HepG2 (cell line): ENCODE data around the gene KLF16. TPM values are rescaled to one million over a fixed set of nuclear protein-coding genes. Genes with fewer than 3 reads are reported as not detected.
A peak's percentile ranks its signal among the peaks of the same experiment; 100 is the strongest.

ENCODE experiments used
- ATAC-seq: fragments of 200-7000 bp; cut with Tn5 transposase; 3 replicates; pipeline ENCODE4 v1.9.1; 2020; ENCODE audit warnings: mild to moderate bottlenecking, moderate library complexity
- BruUV-seq: library from RNA; stranded (reverse); fragments of 400-500 nt; replicated peaks from 2 replicates; lab custom pipeline; 2021; lab: Mats Ljungman, UMichigan
- CTCF ChIA-PET: fragments of 300-600 bp; formaldehyde crosslinking; extraction: SDS; loops from one replicate; lab custom pipeline; 2021; ENCODE audit warnings: low total read pairs, inconsistent platforms, low intra/inter-chr PET ratio; lab: Yijun Ruan, JAX
- POLR2A ChIA-PET: fragments of 350-600 bp; sonication (Branson Sonifier 250); formaldehyde crosslinking; loops from one replicate; lab custom pipeline; 2020; ENCODE audit warnings: antibody characterized with exemption, inconsistent platforms; lab: Yijun Ruan, JAX
- DNase-seq: peaks from one replicate; pipeline ENCODE4 v3.0.0-alpha.2; 2015; ENCODE audit warnings: low spot score
- FAIRE-seq: peaks from 3 replicates; lab custom pipeline; 2011; peaks lifted over from hg19 to GRCh38; lab: Jason Lieb, UNC
- H2AFZ ChIP-seq: one replicate; pipeline ENCODE4 v1.6.1; 2011; ENCODE audit warnings: low read length, inconsistent platforms
- H3K27ac ChIP-seq: fragments of 300-600 bp; 3 replicates; pipeline ENCODE4 v1.8.0; 2011; ENCODE audit warnings: mixed run types, mild to moderate bottlenecking, mixed read lengths, low read length, inconsistent platforms; ENCODE audit not compliant: insufficient read depth; ENCODE audit errors: extremely low read length
- H3K27me3 ChIP-seq, 2 experiments: fragments of 200-600 bp in 1 of 2; 2 replicates in 1 of 2; 3 replicates in 1 of 2; pipeline versions ENCODE4 v1.6.0 to v1.8.0; 2011; ENCODE audit warnings: low read length in 2 of 2, mild to moderate bottlenecking in 2 of 2, moderate library complexity in 2 of 2, inconsistent platforms in 1 of 2; ENCODE audit not compliant: insufficient read depth in 2 of 2, control insufficient read depth in 1 of 2
- H3K36me3 ChIP-seq, 2 experiments: fragments of 200-600 bp in 1 of 2; replicated peaks in 1 of 2; 2 replicates in 1 of 2; 3 replicates in 1 of 2; pipeline versions ENCODE4 v1.5.1 to v1.8.0; 2011; ENCODE audit warnings: low read length in 2 of 2, inconsistent platforms in 1 of 2; ENCODE audit not compliant: insufficient read depth in 2 of 2, control insufficient read depth in 1 of 2
- H3K4me1 ChIP-seq: 2 replicates; pipeline ENCODE4 v1.5.1; 2012; ENCODE audit warnings: low read length, inconsistent platforms; ENCODE audit not compliant: insufficient read depth
- H3K4me2 ChIP-seq: 2 replicates; pipeline ENCODE4 v1.6.0; 2011; ENCODE audit warnings: low read depth, low read length, inconsistent platforms
- H3K4me3 ChIP-seq, 3 experiments: fragments of 200-600 bp in 1 of 3; sonication (generic), shearing (Covaris generic) in 1 of 3; replicated peaks in 1 of 3; 2 replicates each; pipeline ENCODE4 v1.5.1; 2011 to 2016; ENCODE audit warnings: low read length in 3 of 3, inconsistent platforms in 2 of 3, low read depth in 2 of 3, mild to moderate bottlenecking in 2 of 3, control low read depth in 1 of 3, mixed read lengths in 1 of 3; ENCODE audit not compliant: insufficient read depth in 1 of 3
- H3K79me2 ChIP-seq: one replicate; pipeline ENCODE4 v1.6.1; 2011; ENCODE audit warnings: low read length, inconsistent platforms; ENCODE audit not compliant: insufficient read depth
- H3K9ac ChIP-seq: 2 replicates; pipeline ENCODE4 v1.6.0; 2011; ENCODE audit warnings: mild to moderate bottlenecking, low read depth, low read length, inconsistent platforms; ENCODE audit not compliant: insufficient read depth
- H3K9me3 ChIP-seq: 2 replicates; pipeline ENCODE4 v1.5.1; 2012; ENCODE audit warnings: mild to moderate bottlenecking, low read length
- H4K20me1 ChIP-seq: 2 replicates; pipeline ENCODE4 v1.6.0; 2011; ENCODE audit warnings: inconsistent platforms, mild to moderate bottlenecking, low read length, moderate library complexity; ENCODE audit not compliant: insufficient read depth
- CSRNP1 ChIP-seq: sonication (generic); formaldehyde crosslinking; IDR thresholded peaks from 2 replicates; pipeline ENCODE4 v1.8.1; 2023; ENCODE audit warnings: mild to moderate bottlenecking, missing genetic modification reagents
- ERF ChIP-seq: IDR thresholded peaks from 2 replicates; pipeline ENCODE4 v1.6.1; 2018; ENCODE audit warnings: missing biosample characterization, missing genetic modification reagents
- GABPB1 ChIP-seq: IDR thresholded peaks from 2 replicates; pipeline ENCODE4 v1.6.1; 2016; ENCODE audit warnings: mild to moderate bottlenecking, missing genetic modification reagents, moderate library complexity, missing compliant biosample characterization
- HNF4G ChIP-seq, 2 experiments: sonication (generic) in 1 of 2; formaldehyde crosslinking in 1 of 2; IDR thresholded peaks; 2 replicates each; pipeline versions ENCODE4 v1.4.0 to v1.6.1; 2011 to 2020; ENCODE audit warnings: borderline replicate concordance in 2 of 2, low read depth in 2 of 2, mild to moderate bottlenecking in 2 of 2, low read length in 1 of 2, missing genetic modification reagents in 1 of 2, moderate library complexity in 1 of 2
- KLF13 ChIP-seq: sonication (generic); formaldehyde crosslinking; IDR thresholded peaks from 2 replicates; pipeline ENCODE4 v1.4.0; 2020; ENCODE audit warnings: mild to moderate bottlenecking, missing genetic modification reagents
- NFRKB ChIP-seq: fragments of 450-650 bp; IDR thresholded peaks from 2 replicates; pipeline ENCODE4 v1.6.1; 2017
- PPARG ChIP-seq: conservative IDR thresholded peaks from 2 replicates; pipeline ENCODE4 v1.6.1; 2016; ENCODE audit warnings: missing biosample characterization, missing genetic modification reagents
- RBM39 ChIP-seq: fragments of 200-400 bp; formaldehyde crosslinking; IDR thresholded peaks from one replicate; pipeline ENCODE4 v1.6.1; 2018; ENCODE audit warnings: antibody characterized with exemption, mild to moderate bottlenecking, low read depth, low read length; ENCODE audit not compliant: poor library complexity, severe bottlenecking
- RCOR2 ChIP-seq: IDR thresholded peaks from 2 replicates; pipeline ENCODE4 v1.6.1; 2016; ENCODE audit warnings: missing biosample characterization, missing genetic modification reagents
- ZBTB7A ChIP-seq: sonication (generic); formaldehyde crosslinking; IDR thresholded peaks from 2 replicates; pipeline ENCODE4 v1.8.0; 2022; ENCODE audit warnings: mild to moderate bottlenecking, missing genetic modification reagents
- ZFP36 ChIP-seq: fragments of 150-350 bp; IDR thresholded peaks from 2 replicates; pipeline ENCODE4 v1.6.1; 2018; ENCODE audit warnings: borderline replicate concordance, low read length, low read depth; ENCODE audit not compliant: partially characterized antibody
- ZFP91 ChIP-seq: sonication (generic); formaldehyde crosslinking; IDR thresholded peaks from 2 replicates; pipeline ENCODE4 v1.9.0; 2022; ENCODE audit warnings: missing genetic modification reagents, mild to moderate bottlenecking, borderline replicate concordance
- ZFX ChIP-seq: sonication (generic); formaldehyde crosslinking; IDR thresholded peaks from 2 replicates; pipeline ENCODE4 v1.4.0; 2020; ENCODE audit warnings: mild to moderate bottlenecking, low read depth, missing genetic modification reagents, moderate library complexity
- ZNF572 ChIP-seq: sonication (generic); formaldehyde crosslinking; IDR thresholded peaks from 2 replicates; pipeline ENCODE4 v1.5.1; 2020; ENCODE audit warnings: mild to moderate bottlenecking, missing genetic modification reagents
- ZNF597 ChIP-seq: sonication (generic); formaldehyde crosslinking; IDR thresholded peaks from 2 replicates; pipeline ENCODE4 v1.5.0; 2020; ENCODE audit warnings: missing genetic modification reagents
- ZNF615 ChIP-seq: sonication (generic); formaldehyde crosslinking; IDR thresholded peaks from 2 replicates; pipeline ENCODE4 v1.5.0; 2020; ENCODE audit warnings: mild to moderate bottlenecking, missing genetic modification reagents, borderline replicate concordance
- WGBS: methylation state at CpG from one replicate; pipeline ENCODE4 v1.1.6; 2017; ENCODE audit warnings: low lambda C conversion rate; 5-methylcytosine and 5-hydroxymethylcytosine counted together
- in situ Hi-C: cut with HindIII; loops from 2 replicates; pipeline ENCODE4 v1.10.0; 2017; ENCODE audit warnings: low pct_unique_long_range_greater_than_20kb; ENCODE audit not compliant: extremely low pct_ligation_motif_present
- intact Hi-C: fragments of 100-400 bp; cut with micrococcal nuclease; formaldehyde crosslinking; loops from one replicate; pipeline ENCODE4 v1.10.0; 2022; ENCODE audit not compliant: unreplicated experiment
- polyA plus RNA-seq, 8 experiments: library from polyadenylated mRNA; depleted of rRNA in 3 of 8; stranded (reverse) in 7 of 8; unstranded in 1 of 8; fragments of >200 nt; fragmentation: Illumina TruSeq in 4 of 8; extraction: Trizol in 4 of 8; gene quantifications; 2 replicates each; pipeline versions ENCODE4 v1.2.1 to v1.2.3, GENCODE V29; 2011 to 2016; ENCODE audit warnings: low read depth in 4 of 8, missing spikeins in 1 of 8, mixed read lengths in 1 of 8; ENCODE audit not compliant: insufficient read depth in 1 of 8
- total RNA-seq, 5 experiments: library from RNA; depleted of rRNA; stranded (reverse); fragments of >200 nt; fragmentation: Illumina TruSeq; extraction: Trizol; gene quantifications; 2 replicates each; pipeline ENCODE4 v1.2.3, GENCODE V29; 2016; ENCODE audit warnings: low read depth in 1 of 5

Gene KLF16
- total and polyA plus RNA-seq, 2 of the 13 experiments (the other 11 are each of a cell fraction or from before 2014, with no cell fraction given) = 3.5 to 6.7 TPM

GRCh38 chr19:1853295-1854038, 9.9 kb downstream of the KLF16 start (continued):
- no peak for TF ChIP-seq ZNF572 (CRISPR knock-in tag)
- no peak for TF ChIP-seq ZNF615 (CRISPR knock-in tag)
- TF ChIP-seq HNF4G (IDR thresholded peaks at IDR 0.05; ENCODE audit: borderline replicate concordance, low read depth, low read length) = no peak
- no peak for TF ChIP-seq HNF4G (CRISPR knock-in tag; IDR thresholded peaks at IDR 0.05; ENCODE audit: borderline replicate concordance, low read depth)
- TF ChIP-seq ZBTB7A (CRISPR knock-in tag) = no peak
- no peak for TF ChIP-seq RCOR2 (CRISPR knock-in tag)
- TF ChIP-seq ZFX (CRISPR knock-in tag) = peak; percentile 45; the same call in 1 of the 2 replicates
- TF ChIP-seq NFRKB = no peak
- peak; percentile 46; the same call in 1 of the 2 replicates for TF ChIP-seq ZFP91
- TF ChIP-seq KLF13 = no peak
- TF ChIP-seq PPARG (CRISPR knock-in tag) = no peak
- TF ChIP-seq ZFP36 = no peak

GRCh38 chr19:1852581-1853128, 10.7 kb downstream of the KLF16 start:
- FAIRE-seq (no peak), ATAC-seq (no peak), DNase-seq (no peak)
- Histone ChIP-seq H3K9ac (no peak overlapping the region), H3K79me2 (peaks cover 17% of the 10 kb centered on the region), H3K27ac (no peak overlapping the region), H4K20me1 (peaks cover 22% of the 10 kb centered on the region), H3K9me3 (no peaks in the 10 kb centered on the region), H3K36me3 (0 out of 5 replicates have a peak, but pooled peaks cover 2 to 3% of the 10 kb centered on the region in 2 experiments), H3K4me2 (no peak overlapping the region), H3K4me3 (no peak overlapping the region), H2AFZ (no peak overlapping the region), H3K27me3 (no peaks in the 10 kb centered on the region), H3K4me1 (peaks cover 23% of the 10 kb centered on the region)
- in situ Hi-C loops = no loop called here
- TF ChIP-seq ZNF597 (CRISPR knock-in tag) = no peak
- TF ChIP-seq RBM39 = peak; percentile 10
- no peak for TF ChIP-seq CSRNP1 (CRISPR knock-in tag)
- TF ChIP-seq ERF (CRISPR knock-in tag) = no peak
- no peak for TF ChIP-seq GABPB1 (CRISPR knock-in tag)
- WGBS = 97% methylated on average over 6 of the region's 9 CpGs
- ChIA-PET POLR2A (no interaction called here), CTCF (no interaction called here)
- no TSS peak for BruUV-seq
- intact Hi-C loops = no loop called here
